ENCODE measurements around the gene ST6GALNAC4. TPM values are rescaled to one million over a fixed set of nuclear protein-coding genes. Genes with fewer than 3 reads are reported as not detected.
A peak's percentile ranks its signal among the peaks of the same experiment; 100 is the strongest.

ST6GALNAC4 gene
- total and polyA plus RNA-seq, 9 of the 15 experiments (the other 6 are each of a cell fraction or from before 2014, with no cell fraction given) = 2.6 to 43.1 (median 15.4) TPM

- TF ChIP-seq ZNF639 (CRISPR knock-in tag; conservative IDR thresholded peaks at IDR 0.05 in 1 of 2, IDR thresholded peaks at IDR 0.05 in 1 of 2) (peak in 1 of 2 experiments; percentile 83; a peak in 1 of 4 replicates), NR3C1 (CRISPR knock-in tag; IDR thresholded peaks at IDR 0.05) (no peak), ZC3H8 (IDR thresholded peaks at IDR 0.05) (no peak), ADNP (tag; IDR thresholded peaks at IDR 0.05) (no peak), HMGXB4 (CRISPR knock-in tag; IDR thresholded peaks at IDR 0.05) (no peak), TCF3 (CRISPR knock-in tag; IDR thresholded peaks at IDR 0.05) (peak; percentile 83), RBM17 (IDR thresholded peaks at IDR 0.05; ENCODE audit: borderline replicate concordance, low read depth, low read length) (no peak), GTF2A2 (tag; IDR thresholded peaks at IDR 0.05) (no peak), POLR3A (IDR thresholded peaks at IDR 0.05; ENCODE audit: borderline replicate concordance, extremely low read depth, insufficient read depth, insufficient read length) (no peak), HDGF (IDR thresholded peaks at IDR 0.05) (peak; percentile 60; the same call in 1 of the 2 replicates), SRSF9 (IDR thresholded peaks at IDR 0.05; ENCODE audit: borderline replicate concordance, low read depth, low read length) (no peak), ZNF407 (IDR thresholded peaks at IDR 0.05; ENCODE audit: low read depth) (no peak), CC2D1A (IDR thresholded peaks at IDR 0.05) (no peak), JUN (IDR thresholded peaks at IDR 0.05; ENCODE audit: borderline replicate concordance, low read depth, low read length) (no peak; the same call in 1 of the 2 replicates), JUN (CRISPR knock-in tag; IDR thresholded peaks at IDR 0.05; ENCODE audit: borderline replicate concordance) (no peak; the same call in 1 of the 2 replicates)
Measured at GRCh38 chr9:127862075-127863011, 54.5 kb downstream of the ST6GALNAC4 start (continued).
